NCI-H2107 (cell line): ENCODE data around the gene PGBD2.
"Not testable (repeated sequence)": the region's sequence is repeated elsewhere in the genome, so short reads cannot be mapped to it uniquely, and the experiment has no call there.

ENCODE experiments used
- DNase-seq: peaks from one replicate; lab custom pipeline; 2025; lab: John Stamatoyannopoulos, UW

Gene PGBD2, protein sequence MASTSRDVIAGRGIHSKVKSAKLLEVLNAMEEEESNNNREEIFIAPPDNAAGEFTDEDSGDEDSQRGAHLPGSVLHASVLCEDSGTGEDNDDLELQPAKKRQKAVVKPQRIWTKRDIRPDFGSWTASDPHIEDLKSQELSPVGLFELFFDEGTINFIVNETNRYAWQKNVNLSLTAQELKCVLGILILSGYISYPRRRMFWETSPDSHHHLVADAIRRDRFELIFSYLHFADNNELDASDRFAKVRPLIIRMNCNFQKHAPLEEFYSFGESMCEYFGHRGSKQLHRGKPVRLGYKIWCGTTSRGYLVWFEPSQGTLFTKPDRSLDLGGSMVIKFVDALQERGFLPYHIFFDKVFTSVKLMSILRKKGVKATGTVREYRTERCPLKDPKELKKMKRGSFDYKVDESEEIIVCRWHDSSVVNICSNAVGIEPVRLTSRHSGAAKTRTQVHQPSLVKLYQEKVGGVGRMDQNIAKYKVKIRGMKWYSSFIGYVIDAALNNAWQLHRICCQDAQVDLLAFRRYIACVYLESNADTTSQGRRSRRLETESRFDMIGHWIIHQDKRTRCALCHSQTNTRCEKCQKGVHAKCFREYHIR

DNA sequence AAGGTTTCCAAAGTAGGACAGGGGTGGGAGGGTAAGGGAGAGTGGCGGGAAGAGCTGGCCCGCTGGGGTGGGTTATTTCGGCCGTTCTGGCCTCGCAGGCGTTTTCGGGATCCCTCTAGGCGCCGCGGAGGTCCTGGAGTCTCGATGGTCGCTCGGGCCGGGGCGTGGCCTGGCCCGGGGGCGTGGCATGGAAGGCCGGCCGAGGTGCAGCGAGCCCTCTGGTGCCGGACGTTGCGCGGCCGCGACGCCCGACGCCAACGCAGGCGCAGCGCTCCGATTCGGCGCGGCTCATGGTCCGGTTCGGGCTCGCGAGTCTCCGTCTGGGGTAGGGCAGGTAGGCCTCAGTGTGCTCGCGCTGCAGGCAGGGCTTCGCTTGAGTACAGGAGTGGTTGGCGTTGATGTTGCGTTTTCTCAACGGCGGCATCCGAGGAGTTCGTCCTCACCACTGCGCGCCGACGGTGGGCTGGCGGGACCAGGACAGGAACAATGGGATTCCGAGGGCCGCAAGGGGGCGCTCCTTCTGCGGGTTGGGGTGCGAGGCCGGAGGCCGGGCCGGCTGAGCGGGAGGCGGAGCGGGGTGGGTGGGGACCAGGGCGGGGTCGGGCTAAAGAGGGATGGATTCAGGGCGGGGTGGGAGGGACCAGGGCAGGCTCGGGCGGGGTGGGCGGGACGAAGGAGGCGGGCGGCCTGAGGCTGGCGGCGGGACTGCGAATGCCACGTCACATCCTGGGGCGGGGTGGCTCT is at the start of gene PGBD2:
TSS of gene PGBD2 (plus strand) at position 227 of the 744 bp plus-strand sequence. CDS start 7,628 bp downstream, outside the sequence.
- peak; percentile 96 for DNase-seq

DNA sequence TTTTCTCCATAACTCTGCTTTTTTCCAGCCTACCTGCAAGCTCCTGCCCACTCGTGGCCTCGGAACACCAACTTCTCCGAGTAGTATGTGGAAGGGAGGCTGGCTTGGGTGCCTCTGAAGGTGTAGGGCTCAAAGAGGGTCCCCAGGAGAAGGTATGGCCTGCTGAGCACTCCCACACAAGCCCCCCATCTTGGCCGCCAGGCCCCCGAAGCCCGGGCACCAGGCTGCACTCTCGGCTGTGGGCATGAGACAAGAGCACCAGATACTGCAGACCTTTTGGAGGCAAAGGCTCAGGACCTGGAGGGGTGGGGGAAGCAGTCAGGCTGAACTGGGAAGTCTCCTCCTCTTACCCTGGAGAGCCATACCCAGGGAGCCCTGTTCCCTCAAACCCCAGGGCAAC is 48.8 kb upstream of the PGBD2 start:
- no peak for DNase-seq

DNA sequence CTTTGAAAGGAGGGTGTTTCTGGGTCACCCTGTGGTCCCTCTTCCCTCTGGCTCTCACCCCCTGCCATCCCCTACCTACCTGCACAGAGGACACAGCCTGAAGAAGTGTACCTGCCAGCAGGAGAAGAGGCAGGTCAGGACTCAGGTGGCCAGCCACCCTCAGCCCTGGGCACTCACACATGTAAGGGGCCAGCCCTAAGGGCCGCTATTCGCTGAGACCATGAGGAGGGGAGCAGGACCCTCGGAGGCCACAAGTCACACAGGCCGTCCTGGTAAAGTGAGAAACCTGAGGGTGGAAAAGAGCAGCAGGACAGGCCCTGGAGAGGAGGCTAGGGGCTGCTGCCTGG is 48.3 kb upstream of the PGBD2 start:
- DNase-seq = no peak

DNA sequence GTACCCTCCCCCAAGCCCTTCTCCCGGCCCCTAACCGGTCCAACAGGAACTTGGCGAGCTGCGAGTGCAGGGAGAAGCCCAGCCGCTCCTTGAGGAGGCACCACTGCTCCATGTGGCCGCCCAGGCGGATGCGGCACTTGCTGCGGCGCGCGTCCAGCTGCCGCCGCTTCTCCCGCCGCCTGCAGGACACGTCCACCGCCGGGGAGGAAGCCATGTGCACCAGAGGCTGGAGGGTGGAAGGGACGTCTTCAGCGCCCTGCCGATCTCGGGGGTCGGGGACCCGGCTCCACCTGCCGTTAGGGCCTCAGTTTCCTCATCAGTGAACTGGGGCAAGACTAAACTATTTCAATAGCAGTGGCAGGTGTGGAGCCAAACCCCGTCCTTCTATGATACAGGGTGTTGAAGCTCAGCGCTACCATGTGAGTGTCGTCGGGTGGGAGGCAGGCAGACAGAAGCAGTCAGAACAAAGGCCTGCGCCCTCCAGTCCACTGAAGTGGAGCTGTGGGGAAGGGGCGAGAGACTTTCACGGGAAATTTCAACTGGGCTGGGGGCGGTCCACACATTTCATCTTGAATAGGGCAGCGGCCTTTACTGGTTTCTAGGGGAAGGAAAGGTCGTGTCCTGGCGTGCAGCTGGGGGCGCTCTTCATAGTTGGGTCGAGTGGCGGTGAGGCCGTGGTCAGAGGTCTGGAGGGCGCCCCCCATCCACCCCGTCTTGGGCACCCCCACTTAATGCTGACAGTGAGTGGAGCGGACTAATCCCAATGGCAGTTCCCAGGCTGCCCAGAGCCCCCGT is 47.7 kb upstream of the PGBD2 start:
- peak; percentile 28 for DNase-seq

DNA sequence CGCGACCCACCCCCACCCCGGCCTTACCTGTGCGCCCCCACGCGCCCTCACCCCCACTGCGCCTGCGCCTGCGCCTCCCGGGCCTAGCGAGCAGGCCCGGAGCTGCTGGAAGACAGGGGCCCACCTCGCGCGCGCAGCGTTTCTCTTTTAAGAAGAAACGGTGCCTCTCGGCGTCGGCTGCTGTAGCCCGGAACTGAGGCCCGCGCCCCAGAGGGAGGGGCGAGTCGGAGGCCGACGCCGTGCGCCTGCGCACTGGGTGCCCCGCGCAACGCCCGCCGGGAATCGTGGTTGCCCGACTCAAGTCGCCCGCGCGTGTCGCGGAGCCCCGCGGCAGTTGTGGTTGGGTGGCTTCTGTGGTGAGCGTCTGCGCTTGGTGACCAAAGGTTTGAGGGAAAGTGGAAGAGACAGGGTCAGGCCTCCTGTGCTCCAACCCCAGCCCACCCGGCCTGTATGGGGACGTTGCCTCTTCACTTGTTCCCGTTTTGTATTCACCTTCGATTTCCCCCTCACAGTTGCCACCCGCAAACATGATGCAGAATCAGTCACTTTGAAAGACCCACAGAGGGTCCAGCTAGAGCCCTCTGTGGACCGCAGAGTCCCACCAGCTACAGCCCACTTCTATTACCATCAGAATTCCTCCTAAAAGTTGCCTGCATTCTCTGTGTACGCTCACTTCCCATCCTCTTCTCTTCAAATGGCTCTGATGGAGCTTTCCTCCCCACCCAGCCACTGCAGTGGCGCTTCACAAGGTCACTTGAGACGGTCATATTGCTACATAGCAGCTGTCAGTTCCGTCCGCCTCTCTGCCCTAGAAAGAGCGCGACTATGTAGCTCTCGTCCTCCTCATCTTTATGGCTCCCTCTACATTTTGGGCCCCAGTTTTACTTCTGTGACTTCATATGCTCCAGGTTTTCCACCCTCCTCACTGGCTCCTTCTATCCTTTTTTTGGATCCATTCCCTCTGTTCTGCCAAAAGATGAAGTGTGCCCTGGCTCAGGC is 46.8 kb upstream of the PGBD2 start, which contains the start of gene ZNF692:
TSS of gene ZNF692 (minus strand) at position 195 of the 999 bp plus-strand sequence. CDS start 776 bp downstream, outside the sequence.
- DNase-seq = peak; percentile 95

DNA sequence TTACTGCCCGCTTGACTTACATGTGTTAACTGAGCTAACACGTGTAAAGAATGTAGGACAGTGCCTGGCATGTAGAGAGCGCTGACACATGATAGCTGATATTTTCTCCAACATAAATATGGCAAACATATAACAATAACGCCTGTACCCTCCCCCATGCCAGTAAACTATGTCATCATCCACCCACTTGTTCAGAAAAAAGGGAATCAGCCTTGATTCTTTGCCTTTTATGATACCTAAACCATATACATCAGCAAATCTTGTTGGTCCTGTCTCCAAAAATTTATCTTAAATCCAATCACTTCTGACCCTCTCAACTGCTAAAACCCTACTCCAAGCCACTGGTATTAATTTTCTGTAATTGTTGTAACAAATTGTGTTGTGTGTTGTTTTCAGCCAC is 46.0 kb upstream of the PGBD2 start:
- no peak for DNase-seq

DNA sequence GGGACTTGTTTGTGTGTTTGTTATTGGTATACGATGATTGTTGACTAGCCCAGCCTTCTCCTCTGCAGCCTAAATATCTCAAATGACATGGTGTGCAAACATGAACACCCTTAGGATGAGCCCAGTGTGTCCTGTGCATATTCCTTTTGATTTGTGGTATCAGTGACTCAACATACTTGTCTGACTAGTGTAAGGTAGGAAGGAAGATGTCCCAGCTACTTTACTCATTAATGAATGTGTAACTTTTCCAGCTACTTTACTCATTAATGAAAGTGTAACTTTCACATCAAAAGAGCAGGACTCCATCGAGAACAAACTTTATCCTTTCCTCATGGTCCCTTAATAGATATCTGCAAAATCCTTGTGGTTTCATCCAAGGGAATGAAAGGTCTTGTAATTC is 44.4 kb upstream of the PGBD2 start:
- no peak for DNase-seq

DNA sequence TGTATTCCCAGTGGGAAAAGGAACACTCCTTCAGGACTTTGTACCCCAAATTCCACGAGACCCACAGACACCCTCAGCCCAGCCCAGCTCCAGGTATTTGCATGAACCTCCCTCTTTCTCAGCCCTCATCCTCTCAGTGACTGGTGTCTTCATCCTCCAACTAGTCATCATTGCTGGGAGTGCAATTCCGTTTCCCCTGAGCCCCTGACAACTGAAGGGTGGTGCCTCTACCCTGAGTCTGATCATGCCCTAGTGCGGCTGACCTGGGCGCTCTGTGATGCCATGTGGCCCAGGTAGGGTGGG is 43.4 kb upstream of the PGBD2 start:
- no peak for DNase-seq

DNA sequence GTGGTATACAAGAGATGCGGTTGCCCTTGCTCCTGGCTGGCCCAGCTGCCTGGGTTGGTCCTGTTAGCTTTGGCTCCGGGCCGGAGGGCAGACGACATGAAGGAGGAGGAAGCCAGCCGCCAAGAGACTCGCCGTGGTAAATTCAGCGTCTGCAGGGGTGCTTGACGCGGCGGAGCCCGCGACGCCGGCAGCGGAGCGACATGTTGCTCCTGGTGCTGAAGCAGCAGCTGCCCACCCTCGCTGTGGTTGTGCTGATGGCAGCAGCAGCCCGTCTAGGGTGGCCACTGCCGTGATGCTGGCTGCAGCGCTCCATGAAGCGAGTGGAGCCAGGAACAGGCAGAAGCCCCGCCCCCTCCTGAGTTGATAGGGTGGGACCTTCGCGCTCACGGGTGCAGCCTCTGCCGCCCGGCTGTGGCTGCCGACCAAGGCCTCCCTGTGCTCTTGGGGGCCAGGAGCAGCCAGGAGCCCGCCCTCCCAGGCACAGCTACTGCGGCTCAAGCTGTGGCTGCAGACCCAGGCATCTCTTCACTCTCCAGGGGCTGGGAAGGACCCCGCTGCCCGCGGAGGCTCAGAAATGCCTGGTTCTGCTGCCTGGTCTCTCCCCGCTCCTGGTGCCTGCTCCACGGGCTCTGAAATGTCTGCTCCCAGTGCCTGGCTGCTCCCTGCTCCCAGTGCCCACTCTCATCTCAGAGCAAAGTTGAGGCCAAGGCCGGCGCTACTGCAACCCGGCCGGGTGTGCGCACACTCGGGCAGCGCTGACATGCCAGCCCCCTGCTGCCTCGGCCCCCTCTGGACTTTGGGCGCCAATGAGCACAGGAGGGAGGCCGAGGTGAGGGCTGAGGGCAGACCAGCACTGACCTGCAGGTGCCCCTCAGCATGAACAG is 42.8 kb upstream of the PGBD2 start:
- peak; percentile 78 for DNase-seq

DNA sequence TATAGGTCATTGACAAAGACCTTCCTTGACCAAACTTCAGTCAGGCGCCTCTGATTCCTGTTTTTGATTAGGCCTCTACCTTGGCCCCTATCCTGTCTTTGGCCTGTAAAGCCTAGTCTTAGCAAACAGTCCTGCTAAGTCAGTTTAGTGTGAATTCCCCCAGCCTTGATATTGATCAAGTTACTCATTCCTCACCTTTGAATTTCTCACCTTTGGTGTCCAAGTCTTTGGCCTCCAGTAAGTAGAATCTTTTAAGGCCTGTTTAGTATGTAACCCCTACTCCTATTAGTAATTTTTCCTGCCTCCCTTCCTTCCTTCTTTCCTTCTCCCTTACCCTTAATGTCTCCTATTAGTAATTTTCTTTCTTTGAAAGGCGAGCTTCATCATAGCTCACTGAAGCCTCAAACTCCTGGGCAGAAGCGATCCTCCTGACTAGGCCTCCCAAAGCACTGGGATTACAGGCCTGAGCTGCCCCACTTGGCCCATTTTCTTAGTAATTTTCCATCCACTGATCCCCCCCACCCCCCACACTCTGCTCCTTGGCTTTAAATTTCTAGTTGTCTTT is 34.1 kb upstream of the PGBD2 start:
- no peak for DNase-seq

DNA sequence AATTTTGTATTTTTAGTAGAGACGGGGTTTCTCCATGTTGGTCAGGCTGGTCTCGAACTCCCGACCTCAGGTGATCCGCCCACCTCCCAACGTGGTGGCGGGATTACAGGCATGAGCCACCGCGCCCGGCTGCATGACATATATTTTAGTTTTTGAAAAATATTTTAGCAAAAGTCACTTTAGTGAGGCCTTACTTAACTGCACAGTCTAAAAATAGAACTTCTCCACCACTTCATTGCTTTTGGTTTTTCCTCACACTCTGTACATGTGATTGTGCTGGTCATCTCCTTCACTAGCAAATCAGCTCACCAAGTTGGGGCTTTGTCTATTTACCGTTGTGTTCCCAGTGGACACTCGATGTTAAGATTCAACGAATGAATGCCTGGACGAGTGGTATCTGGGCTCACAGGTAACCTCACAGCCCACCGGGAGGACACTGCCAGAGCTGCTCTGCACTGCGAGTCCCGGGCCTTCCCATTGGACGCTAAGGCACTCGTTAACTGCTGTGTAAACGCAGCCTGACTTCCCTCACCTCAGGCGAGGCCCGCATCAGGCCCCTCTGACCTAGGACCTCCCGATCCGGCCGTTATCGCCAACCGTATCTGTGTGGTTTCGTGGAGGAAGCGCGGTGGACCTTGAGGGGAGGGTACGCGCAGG is 33.2 kb upstream of the PGBD2 start:
- peak; percentile 22 for DNase-seq

DNA sequence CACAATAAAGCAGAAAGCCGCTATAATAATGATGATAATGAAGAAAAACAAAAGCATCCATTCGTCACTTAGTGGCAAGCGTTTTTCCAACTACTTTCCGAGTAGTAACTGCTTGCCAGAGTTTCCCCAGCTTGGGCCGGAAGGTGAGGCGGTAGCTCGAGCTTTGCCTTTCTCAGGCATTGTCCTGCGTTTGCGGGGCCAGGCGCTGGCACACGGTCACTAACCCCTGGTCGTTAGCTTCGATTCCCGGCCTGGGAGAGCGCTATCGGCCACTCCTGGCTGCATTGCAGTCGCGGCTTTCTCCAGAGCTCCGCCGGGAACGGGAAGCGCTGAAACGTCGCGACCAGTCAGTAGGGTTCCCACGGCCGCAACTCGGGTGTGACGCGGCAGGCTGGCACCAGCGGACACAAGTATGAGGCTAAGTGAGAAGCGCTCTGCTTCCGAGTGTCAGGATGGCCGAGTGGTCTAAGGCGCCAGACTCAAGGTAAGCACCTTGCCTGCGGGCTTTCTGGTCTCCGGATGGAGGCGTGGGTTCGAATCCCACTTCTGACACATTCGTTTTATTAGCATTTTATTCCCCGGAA is 32.5 kb upstream of the PGBD2 start:
- DNase-seq = peak; percentile 89

DNA sequence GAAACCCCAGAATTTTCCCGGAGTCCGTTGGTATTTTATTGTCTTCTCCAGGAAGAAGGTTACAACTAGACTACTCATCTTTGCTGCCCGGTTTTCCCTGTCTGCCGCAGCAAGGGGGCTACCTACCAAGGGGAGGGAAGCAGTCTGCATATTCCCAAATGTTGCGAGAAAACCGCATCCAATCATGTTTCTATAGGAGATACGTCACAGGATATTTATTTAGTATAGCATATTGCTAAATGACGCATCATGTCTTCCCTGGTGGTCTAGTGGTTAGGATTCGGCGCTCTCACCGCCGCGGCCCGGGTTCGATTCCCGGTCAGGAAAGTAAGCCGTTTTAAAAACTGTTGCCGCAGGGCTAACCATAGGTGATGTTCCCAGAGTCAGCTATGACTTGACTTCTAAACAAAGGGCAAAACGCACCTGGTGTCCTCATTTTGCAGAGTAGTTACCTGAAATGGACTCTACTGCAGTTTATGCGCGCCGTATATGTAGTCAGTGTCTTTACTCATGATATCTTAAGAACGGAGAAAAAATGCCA is 32.0 kb upstream of the PGBD2 start:
- peak; percentile 87 for DNase-seq

DNA sequence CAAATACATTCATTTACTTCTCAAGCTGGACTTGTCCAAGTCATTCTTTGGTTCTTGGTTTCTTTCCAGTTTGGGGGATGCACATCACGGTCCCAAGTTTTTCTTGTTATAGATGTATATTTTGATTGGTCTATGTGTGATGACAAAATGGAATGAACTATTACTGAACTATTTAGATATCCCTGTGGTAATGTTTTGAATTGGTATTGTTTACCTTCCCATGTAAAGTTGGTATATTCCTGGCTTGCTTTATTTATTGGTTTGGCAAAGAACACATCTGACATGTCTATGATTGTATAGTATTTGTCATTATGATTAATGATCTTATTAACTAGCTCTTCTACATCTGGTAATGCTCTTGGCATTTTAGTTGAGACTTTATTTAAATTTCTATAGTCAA is 24.8 kb upstream of the PGBD2 start:
- DNase-seq = no peak

DNA sequence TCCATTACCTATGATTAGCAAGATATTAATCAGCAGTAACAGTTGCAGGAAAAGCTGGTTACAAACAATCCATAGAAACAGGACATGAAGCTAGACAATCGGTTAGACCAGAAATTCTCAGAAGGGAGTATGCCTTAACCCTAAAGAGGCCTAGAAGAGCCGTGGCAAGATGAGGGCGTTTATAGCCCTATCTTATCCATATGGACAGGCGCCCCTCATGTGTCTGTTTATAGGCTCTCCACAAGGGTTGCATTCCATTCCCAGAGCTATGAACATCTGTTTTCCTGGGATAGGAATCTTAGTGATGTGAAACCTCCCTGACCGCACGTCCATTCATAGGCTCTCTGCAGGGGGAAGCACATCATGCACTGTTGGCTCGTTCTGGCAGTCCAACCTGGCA is 23.6 kb upstream of the PGBD2 start:
- not testable (repeated sequence) for DNase-seq

DNA sequence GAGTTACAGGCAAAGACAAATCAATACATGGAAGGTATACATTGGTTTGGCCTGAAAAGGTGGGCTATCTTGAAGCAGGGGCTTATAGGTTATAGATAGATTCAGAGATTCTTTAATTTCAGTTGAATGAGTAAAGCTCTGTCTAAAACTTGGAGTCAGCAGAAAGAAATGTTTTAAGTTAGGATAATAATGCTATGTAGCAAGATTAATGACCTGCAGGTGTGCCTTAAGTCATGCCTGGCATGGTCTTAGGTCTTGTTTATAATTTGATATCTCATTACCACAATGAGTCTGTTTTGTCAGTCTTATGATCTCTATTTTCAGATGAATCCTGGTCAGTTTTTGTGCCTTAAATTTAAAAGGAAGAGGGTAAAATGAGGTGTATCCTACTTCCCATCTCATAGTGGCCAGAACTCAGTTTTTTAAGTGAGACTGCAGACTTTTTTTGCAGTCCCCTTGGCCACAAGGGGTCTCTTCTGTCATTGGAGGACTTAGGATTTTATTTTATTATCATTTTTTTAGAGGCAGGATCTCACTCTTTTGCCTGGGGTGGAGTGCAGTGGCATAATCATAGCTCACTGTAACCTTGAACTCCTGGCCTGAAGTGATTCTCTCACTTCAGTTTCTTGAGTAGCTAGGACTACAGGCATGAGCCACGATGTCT is 21.3 kb upstream of the PGBD2 start:
- DNase-seq = no peak

DNA sequence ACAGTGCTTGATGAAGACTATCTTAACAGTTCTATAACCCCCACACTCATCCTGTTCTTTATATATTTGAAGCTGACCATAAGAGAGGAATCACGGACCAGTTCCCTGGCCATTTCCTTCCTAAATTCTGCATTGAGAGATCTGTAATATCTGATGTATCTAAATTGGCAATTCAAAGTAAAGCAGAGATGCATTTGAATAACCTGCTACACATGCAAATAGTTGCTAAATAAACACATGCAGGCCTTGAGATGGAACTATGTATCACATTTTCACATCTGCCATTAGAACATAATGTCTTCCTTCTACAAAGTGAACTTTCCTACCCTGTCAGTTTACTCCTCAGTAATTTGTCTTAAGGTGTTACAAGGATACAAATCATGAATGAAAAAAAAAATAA is 20.4 kb upstream of the PGBD2 start:
- no peak for DNase-seq
